ENCODE data around the gene ASB5. TPM values are rescaled to one million over a fixed set of nuclear protein-coding genes. Genes with fewer than 3 reads are reported as not detected.

Gene ASB5
- total RNA-seq, 4 donors from 2014 or later: not detected

GRCh38 chr4:176209535-176209934 lies 59.5 kb downstream of the ASB5 start:
- no peak for TF ChIP-seq POLR2A (IDR thresholded peaks at IDR 0.05)
- TF ChIP-seq, protein P1, sequence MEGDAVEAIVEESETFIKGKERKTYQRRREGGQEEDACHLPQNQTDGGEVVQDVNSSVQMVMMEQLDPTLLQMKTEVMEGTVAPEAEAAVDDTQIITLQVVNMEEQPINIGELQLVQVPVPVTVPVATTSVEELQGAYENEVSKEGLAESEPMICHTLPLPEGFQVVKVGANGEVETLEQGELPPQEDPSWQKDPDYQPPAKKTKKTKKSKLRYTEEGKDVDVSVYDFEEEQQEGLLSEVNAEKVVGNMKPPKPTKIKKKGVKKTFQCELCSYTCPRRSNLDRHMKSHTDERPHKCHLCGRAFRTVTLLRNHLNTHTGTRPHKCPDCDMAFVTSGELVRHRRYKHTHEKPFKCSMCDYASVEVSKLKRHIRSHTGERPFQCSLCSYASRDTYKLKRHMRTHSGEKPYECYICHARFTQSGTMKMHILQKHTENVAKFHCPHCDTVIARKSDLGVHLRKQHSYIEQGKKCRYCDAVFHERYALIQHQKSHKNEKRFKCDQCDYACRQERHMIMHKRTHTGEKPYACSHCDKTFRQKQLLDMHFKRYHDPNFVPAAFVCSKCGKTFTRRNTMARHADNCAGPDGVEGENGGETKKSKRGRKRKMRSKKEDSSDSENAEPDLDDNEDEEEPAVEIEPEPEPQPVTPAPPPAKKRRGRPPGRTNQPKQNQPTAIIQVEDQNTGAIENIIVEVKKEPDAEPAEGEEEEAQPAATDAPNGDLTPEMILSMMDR (IDR thresholded peaks at IDR 0.05): no peak
- no peaks in the 10 kb centered on the region for H3K36me3 ChIP-seq
- no peak overlapping the region for H3K27ac ChIP-seq

GRCh38 chr4:176207839-176208238 lies 61.2 kb downstream of the ASB5 start:
- Histone ChIP-seq H3K4me1 (no peaks in the 10 kb centered on the region), H3K9me3 (no peaks in the 10 kb centered on the region), H3K27ac (no peak overlapping the region), H3K27me3 (no peaks in the 10 kb centered on the region), H3K36me3 (no peaks in the 10 kb centered on the region), H3K4me3 (no peak overlapping the region)
- no peak for TF ChIP-seq POLR2A (IDR thresholded peaks at IDR 0.05)
- TF ChIP-seq, protein P1 (IDR thresholded peaks at IDR 0.05): no peak
- no peak for DNase-seq

More at GRCh38 chr4:176209535-176209934, 59.5 kb downstream of the ASB5 start:
- Histone ChIP-seq H3K27me3 (no peaks in the 10 kb centered on the region), H3K4me1 (no peaks in the 10 kb centered on the region), H3K9me3 (no peaks in the 10 kb centered on the region), H3K4me3 (no peak overlapping the region)
- DNase-seq: no peak

- no peaks in the 10 kb centered on the region for H3K36me3 ChIP-seq
- no peaks in the 10 kb centered on the region for H3K27me3 ChIP-seq
- H3K4me3 ChIP-seq: no peak overlapping the region
- no peaks in the 10 kb centered on the region for H3K4me1 ChIP-seq
- no peak for TF ChIP-seq POLR2A (IDR thresholded peaks at IDR 0.05)
- TF ChIP-seq, protein P1 (IDR thresholded peaks at IDR 0.05): no peak
- H3K9me3 ChIP-seq: no peaks in the 10 kb centered on the region
- H3K27ac ChIP-seq: no peak overlapping the region
- DNase-seq: no peak
Measured at GRCh38 chr4:176205299-176205698, 63.7 kb downstream of the ASB5 start.

DNA sequence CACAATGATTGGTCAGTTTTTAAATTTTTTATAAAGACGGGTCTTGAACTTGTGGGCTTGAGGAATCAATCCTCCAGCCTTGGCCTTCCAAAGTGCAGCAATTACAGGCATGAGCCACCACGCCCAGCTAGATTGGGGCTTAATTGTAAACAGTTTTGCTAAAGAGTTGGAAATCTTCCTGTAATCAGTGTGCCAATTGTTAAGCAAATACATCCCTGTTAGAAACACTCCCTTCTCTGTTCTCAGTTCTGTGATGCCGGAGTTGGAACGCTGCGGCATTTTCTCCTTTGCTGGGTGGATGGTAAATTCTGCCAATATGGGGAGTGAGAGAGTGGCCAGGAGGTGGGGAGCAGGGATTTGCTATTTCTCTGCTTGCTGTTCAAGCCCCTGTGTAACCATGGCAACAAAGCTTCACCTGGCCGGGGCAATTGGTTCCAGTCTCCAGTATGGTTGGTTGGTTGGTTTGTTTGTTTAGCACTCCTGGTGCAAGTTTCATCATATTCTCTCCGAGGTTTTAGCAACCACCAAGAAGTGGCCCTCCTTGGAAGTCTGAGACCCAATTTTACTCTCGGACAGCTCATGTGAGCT lies 70.6 kb downstream of the ASB5 start:
- DNase-seq: no peak
- Histone ChIP-seq H3K27me3 (no peaks in the 10 kb centered on the region), H3K4me1 (no peaks in the 10 kb centered on the region), H3K9me3 (no peaks in the 10 kb centered on the region), H3K4me3 (no peak overlapping the region), H3K27ac (no peak overlapping the region), H3K36me3 (no peaks in the 10 kb centered on the region)
- TF ChIP-seq, protein P1 (IDR thresholded peaks at IDR 0.05): no peak
- TF ChIP-seq POLR2A (IDR thresholded peaks at IDR 0.05): no peak

DNA sequence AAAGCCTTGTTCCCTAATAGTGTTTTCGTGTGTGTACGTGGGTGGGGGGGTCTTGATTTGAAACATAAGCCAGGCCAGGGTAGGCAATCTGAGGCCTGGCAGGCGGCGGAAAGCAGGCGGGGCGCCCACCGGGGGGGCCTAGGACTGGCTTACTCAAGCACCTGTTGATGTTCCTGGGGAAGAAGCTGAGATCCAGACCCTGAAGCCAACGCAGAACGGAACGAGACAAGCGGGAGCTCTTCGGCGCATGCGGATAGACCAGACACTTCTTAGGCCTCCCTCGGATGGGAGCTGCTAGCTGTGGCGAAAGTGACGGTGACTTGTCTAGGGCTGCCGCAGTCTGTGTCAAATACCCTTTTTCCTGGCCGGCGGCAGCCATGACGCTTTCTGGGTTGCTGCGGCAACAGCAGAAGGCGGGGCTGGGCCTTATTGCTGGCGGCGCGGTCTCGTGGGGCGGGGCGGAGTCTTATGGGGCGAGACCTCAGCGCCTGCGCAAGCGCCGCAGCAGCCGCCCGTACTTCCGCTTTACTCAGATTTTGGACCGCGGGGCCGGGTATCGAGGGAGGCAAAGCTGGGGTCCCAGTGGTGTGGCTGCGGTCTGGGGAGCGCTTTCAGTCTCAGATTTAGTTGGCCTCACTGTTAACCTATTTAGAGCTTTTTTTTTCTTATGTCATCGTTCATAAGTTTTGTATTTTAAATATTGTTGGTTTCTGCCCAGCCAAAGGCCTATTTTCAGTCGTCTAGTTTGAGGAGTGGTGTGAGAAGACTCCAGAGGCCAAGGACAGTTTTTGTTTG lies 73.6 kb downstream of the ASB5 start, which contains the start of gene SPATA4:
SPATA4 (minus strand) TSS at position 402 of the 795 bp plus-strand sequence; CDS start at position 379, 23 bp downstream.
- H3K27ac ChIP-seq: peak within 1 kb of the TSS in 3 of 4 donors; percentile 47 to 68 (median 57)
- peak; percentile 93 to 97 (median 93) for DNase-seq
- peak within 1 kb of the TSS; percentile 32 to 55 (median 54) for H3K4me3 ChIP-seq
- H3K4me1 ChIP-seq: no peaks in the 10 kb centered on the region
- H3K27me3 ChIP-seq: no peaks in the 10 kb centered on the region
- no peaks in the 10 kb centered on the region for H3K9me3 ChIP-seq
- H3K36me3 ChIP-seq: no peaks in the 10 kb centered on the region
- TF ChIP-seq, protein P1 (IDR thresholded peaks at IDR 0.05): peak in 1 of 6 experiments; percentile 3
- peak; percentile 13 to 27 for TF ChIP-seq POLR2A (IDR thresholded peaks at IDR 0.05)

Data from Peyer's patch (tissue), 4 donors.